Measurements from ENCODE around the gene HMGXB4. TPM values are rescaled to one million over a fixed set of nuclear protein-coding genes. Genes with fewer than 3 reads are reported as not detected.

Gene HMGXB4
- total RNA-seq, 2 experiments from 2014 or later, result 35.9 to 37.7 TPM

DNA sequence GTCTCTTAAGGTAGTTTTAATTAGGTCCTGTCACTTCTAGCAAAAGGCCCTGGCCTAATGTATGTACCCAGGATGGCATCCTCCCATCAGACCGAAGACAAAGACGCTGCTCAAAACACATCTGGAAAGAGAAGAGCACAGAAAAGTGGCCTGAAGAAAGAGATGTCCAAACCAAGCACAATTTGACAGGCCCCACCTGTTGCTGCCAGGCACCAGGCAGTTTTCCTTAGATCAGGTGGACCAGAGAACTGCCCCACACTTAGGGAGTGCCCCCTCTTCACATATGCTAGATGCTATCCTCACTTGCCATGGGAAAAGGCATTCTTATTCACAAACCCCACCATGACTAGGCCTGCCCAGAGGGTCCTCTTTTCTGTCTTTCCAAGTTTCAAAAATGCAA lies 3.3 kb upstream of the HMGXB4 start:
- POLR2A ChIA-PET, result no interaction called here
- CTCF ChIA-PET, result no interaction called here

GRCh38 chr22:35257002-35257320 lies 332 bp upstream of the HMGXB4 start:
- CTCF ChIA-PET, result interaction anchor here (0.9 kb wide), 1 partner anchor 26 kb away, joined by 3 read pairs; no protein-coding TSS in a partner anchor
- POLR2A ChIA-PET, result interaction anchor here (1.6 kb wide), 1 partner anchor 43 kb away, joined by 8 read pairs; the partner anchor contains the start of gene TOM1

DNA sequence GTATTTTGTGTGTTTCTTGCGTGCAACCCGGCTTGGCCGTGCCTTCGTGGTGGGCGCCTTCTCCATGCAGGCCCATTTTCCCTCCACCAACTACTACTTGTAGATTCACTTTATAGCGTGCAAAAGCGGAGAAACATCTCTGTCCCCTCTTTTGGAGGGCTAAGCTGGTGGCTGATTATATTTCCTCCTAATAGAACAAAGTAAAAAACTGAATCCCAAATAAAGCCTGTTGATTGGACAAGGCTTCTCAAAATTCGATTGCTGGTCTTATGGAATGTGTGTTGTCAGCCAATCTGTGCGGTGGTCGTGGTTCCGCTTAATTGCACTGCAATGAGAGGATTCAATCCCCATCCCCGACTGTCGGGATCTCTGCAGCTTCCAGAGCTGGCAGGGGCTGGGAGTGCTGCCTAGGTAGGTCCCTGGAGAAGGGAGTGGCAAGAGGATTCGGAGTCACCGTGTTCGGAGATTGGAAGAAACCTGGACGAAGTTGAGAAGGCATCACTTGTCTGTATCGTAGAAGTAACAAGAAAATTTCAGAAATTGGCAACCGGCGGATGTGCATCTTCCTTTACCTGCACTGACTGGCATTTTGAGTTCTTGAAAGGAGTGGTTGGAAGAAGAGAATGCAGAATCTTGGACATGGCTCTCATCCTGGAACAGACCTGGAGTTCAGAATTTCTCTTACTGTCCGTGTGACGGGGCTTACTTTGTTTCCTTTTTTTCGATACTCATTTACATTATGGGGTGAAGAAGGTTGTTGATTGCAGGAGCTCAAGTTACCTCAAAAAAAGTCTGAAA lies 1.1 kb downstream of the HMGXB4 start:
- ChIA-PET POLR2A (interaction anchor here (1.6 kb wide), 1 partner anchor 41 kb away, joined by 8 read pairs; the partner anchor contains the start of gene TOM1), CTCF (interaction anchor here (0.6 kb wide), 1 partner anchor 47 kb away, joined by 3 read pairs; no protein-coding TSS in a partner anchor)

DNA sequence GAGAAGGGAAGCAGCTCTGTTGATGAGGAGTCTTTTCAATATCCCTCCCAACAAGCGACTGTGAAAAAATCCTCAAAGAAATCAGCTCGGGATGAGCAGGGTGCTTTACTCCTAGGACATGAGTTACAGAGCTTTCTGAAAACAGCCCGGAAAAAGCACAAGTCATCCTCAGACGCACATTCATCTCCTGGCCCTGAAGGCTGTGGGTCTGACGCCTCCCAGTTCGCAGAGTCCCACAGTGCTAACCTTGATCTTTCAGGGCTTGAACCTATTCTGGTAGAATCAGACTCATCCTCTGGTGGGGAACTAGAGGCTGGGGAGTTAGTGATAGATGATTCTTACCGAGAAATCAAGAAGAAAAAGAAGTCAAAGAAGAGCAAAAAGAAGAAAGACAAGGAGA lies 7.7 kb downstream of the HMGXB4 start:
- CTCF ChIA-PET, result no interaction called here

DNA sequence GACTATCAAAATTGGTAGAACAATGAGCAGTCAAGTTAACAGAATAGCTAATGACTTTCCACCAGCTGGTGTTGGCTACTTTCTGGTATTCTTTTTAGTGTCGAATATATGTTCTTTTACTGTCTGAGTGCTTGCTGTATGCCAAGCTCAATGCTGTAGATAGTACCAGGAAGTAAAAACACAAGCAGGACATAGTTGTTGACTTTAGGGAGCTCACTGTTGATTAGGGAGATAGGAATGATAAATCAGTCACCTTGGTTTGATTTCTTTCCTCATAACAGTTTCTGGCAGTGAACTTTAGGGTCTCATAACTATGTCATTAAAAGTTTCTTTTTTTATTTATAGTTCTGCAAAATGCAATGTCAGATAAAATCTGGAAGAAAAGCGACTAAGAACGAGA lies 9.0 kb downstream of the HMGXB4 start:
- ChIA-PET POLR2A (no interaction called here), CTCF (no interaction called here)

More for the DNA sequence above, 7.7 kb downstream of the HMGXB4 start:
- POLR2A ChIA-PET, result no interaction called here

DNA sequence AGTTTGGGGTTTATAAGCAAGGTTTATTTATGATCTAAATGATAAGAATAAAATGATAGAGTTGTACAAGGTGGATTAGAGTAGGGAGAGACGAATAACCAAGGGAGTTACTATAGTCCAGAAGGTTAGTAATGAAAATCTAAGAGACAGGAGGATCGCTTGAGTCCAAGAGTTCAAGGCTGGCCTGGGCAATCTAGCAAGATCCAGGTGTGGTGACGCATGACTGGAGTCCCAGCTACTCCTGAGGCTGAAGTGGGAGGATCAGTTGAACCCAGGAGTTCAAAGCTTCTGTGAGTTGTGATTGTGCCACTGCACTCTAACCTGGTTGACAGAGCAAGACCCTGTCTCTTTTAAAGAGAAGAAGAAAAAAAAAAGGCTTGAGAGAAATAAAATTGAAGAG lies 12.3 kb downstream of the HMGXB4 start:
- ChIA-PET POLR2A (no interaction called here), CTCF (no interaction called here)

DNA sequence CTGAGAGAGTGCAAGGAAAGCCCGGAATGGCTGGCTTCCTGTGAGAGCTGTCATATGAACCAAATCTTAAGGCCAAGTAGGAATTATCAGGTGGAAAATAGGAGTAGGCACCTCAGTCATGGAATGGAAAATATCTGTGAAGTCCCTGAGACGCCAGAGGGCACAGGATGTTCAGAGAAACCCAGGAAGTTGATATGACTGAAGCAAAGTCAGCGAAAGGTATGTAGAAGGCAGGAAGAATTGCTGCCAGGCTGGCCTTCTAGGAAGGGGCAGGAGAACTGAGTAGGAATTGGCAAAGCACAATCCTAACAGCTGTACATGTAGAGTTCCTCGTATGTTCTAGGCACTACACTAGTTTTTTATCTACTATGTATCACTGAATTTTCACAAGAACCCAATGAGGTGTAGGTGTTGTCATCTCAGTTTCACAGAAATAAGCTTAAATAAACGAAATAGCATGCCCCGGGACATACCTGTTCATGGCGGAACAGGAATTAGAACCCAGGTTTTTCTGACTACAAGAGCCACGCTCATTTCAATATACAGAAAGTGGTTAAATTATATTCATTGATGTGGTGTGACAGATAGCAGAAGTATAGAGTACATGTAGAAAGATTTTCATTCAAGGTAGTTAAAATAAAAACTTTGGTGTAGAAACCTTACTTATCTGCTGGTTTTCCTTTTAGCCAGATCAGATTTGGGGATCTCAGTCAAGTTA lies 17.0 kb downstream of the HMGXB4 start:
- CTCF ChIA-PET, result interaction anchor here (0.6 kb wide), 2 partner anchors 157 to 437 kb away, joined by 3 read pairs; no protein-coding TSS in a partner anchor
- POLR2A ChIA-PET, result no interaction called here

DNA sequence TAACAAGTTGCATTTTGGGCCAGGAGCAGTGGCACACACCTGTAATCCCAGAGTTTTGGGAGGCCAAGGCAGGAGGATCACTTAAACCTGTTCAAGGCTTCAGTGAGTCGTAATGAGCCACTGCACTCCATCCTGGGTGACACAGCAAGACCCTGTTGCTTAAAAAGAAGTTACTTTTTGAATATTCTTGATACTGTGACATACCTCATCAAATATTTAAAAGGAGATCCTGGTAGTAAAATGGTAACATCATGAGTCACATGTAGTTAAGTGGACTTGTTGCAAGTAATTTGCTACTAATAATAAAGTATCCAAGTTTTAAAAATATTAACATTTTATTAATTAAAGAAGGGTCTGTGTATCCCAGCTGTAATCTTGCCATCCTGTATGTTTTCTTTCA lies 18.3 kb downstream of the HMGXB4 start:
- ChIA-PET POLR2A (interaction anchor here (0.7 kb wide), 1 partner anchor 24 kb away, joined by 9 read pairs; the partner anchor contains the start of gene TOM1), CTCF (no interaction called here)

DNA sequence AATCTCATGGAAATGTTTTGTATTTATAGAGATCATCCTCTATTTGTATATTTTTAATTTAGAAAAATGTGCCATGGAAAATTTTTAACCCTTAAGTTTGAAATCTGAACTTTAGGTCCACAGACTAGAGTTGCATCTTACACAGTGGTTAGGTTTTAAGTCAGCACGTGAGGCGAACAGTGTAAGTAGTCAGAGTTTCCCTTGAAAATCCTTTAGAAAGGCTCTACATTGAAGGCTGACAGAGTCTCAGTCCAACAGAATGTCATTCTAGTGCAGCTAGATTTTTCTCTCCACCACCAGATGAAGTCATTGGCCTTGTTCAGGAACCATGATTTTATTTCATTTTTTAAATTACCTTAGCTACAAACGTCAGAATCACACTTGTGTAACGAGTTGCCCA lies 18.7 kb downstream of the HMGXB4 start:
- CTCF ChIA-PET, result no interaction called here
- POLR2A ChIA-PET, result no interaction called here

DNA sequence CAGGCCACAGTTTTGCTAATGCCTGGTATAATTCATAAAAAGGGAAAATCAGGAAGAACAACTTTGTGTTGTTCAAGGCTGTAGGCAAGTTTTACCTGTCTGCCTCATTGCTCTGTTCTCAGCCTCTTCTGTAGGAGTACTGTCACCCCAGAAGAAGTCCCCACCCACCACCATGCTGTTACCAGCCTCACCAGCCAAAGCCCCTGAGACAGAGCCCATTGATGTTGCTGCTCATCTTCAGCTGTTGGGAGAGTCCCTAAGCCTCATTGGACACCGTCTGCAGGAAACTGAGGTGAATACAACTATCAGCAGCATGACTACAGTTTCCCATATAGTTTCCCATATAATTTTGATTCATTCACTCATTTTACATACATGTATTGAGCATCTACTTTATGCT lies 30.8 kb downstream of the HMGXB4 start:
- CTCF ChIA-PET, result no interaction called here
- POLR2A ChIA-PET, result no interaction called here

GRCh38 chr22:35292786-35293185 lies 35.5 kb downstream of the HMGXB4 start:
- POLR2A ChIA-PET, result no interaction called here

GRCh38 chr22:35296051-35296450 lies 38.8 kb downstream of the HMGXB4 start:
- POLR2A ChIA-PET, result no interaction called here
- CTCF ChIA-PET, result no interaction called here

More at GRCh38 chr22:35292786-35293185, 35.5 kb downstream of the HMGXB4 start:
- CTCF ChIA-PET, result no interaction called here

DNA sequence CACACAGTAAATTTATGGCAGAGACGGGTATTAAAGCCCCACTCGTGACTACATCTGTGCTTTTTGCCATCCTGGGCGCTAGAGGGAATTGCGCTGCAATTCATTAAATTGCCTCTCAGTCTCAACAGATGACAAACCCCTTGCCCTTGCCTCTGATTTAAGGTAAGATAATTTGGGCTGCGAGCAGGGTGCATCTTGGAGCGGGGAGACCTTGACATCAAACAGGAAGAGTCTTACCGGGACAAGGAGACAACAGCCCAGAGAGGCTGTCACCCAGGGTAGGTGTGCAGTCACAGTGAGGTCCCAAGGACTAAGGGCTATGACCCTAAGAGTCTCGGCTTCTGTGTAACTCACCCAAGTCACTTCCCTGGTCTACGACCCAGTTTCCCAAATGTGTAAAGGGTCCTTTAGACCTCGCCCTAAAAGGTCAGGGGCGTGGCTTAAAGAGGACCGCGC lies 42.0 kb downstream of the HMGXB4 start:
- ChIA-PET CTCF (interaction anchor here (1.3 kb wide), 1 partner anchor 767 kb away, joined by 4 read pairs; no protein-coding TSS in a partner anchor), POLR2A (interaction anchor here (0.5 to 1.5 kb wide), 7 partner anchors 15 to 516 kb away, joined by 3 to 13 read pairs (median 8); partner anchors contain the start of gene HMGXB4)

- ChIA-PET CTCF (interaction anchor here (0.9 to 1.3 kb wide), 2 partner anchors 11 to 766 kb away, joined by 3 to 4 read pairs; no protein-coding TSS in a partner anchor), POLR2A (interaction anchor here (0.5 to 1.5 kb wide), 6 partner anchors 14 to 515 kb away, joined by 3 to 9 read pairs (median 6); partner anchors contain the start of gene HMGXB4)
Measured at GRCh38 chr22:35299673-35300499, 42.6 kb downstream of the HMGXB4 start, which contains the start of gene TOM1. Gene TOM1 (plus strand): TSS chr22:35299894. CDS start chr22:35299929, 35 bp downstream.

GRCh38 chr22:35301372-35301874 lies 44.1 kb downstream of the HMGXB4 start:
- POLR2A ChIA-PET, result no interaction called here

GRCh38 chr22:35303029-35303624 lies 45.8 kb downstream of the HMGXB4 start:
- CTCF ChIA-PET, result interaction anchor here (0.7 kb wide), 1 partner anchor 35 kb away, joined by 3 read pairs; no protein-coding TSS in a partner anchor
- POLR2A ChIA-PET, result interaction anchor here (0.6 kb wide), 1 partner anchor 53 kb away, joined by 7 read pairs; no protein-coding TSS in a partner anchor

More at GRCh38 chr22:35301372-35301874, 44.1 kb downstream of the HMGXB4 start:
- CTCF ChIA-PET, result interaction anchor here (0.7 kb wide), 1 partner anchor 43 kb away, joined by 3 read pairs; no protein-coding TSS in a partner anchor

DNA sequence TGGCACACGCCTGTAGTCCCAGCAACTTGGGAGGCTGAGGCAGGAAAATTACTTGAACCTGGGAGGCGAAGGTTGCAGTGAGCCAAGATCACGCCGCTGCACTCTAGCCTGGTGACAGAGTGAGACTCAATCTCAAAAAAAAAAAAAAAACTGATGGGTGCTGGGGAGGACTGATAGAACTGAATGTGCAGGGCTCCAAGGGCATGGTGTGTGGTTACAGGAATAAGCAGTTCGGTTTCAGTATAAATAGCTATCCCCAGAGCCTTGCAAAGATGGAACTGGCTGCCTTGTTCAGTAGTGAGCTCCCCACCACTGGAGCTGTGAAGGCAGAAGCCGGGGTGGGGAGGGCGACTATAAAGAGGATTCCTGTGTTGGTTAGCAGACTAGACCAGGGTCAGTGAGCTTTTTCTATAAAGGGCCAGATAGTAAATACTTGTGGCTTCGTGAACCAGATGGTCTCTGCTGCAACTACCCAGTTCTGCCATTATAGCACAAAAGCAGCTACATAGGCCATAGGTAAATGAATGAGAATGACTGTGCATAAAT lies 48.3 kb downstream of the HMGXB4 start:
- ChIA-PET CTCF (interaction anchor here (0.7 kb wide), 1 partner anchor 48 kb away, joined by 3 read pairs; no protein-coding TSS in a partner anchor), POLR2A (no interaction called here)

DNA sequence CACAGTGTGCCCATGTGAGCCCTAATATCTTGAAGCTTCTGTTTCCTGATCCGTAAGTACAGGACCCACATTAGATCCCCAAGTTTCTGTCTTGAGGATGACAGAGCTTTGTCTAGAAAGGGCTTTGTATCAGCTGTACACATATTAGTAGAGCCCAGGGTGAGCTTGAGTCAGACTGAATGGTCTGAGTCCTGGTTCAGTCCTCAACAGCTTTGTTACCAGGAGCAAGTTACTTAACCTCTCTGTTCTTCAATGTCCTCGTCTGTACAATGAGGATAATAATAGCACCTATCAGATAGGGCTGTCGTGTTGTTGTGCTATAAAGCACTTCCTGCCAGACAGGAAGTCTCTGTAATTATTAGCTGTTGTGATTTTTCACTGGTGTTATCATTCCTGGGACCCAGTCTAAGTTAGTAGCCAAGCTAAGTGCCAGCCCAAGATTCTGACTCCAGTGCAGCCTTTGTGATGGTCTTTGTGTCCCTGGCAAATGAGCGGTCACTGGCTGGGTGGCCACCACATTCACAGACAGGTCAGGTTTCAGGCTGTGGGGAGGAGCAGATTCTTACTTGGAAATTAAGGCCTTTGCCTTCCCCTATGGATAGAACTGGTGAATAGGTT lies 49.2 kb downstream of the HMGXB4 start:
- POLR2A ChIA-PET, result no interaction called here

More for the DNA sequence above, 49.2 kb downstream of the HMGXB4 start:
- CTCF ChIA-PET, result no interaction called here
